Esophagus squamous epithelium (tissue), 4 donors: ENCODE results near the gene GLRA3.

ENCODE experiments used
- CTCF ChIP-seq, 6 experiments: fragments of 450-650 bp in 4 of 6; fragments of 200-600 bp in 2 of 6; sonication (generic) in 2 of 6; IDR thresholded peaks; one replicate each; pipeline ENCODE4 v1.5.1; 2016 to 2019; ENCODE audit warnings: antibody characterized with exemption in 6 of 6, mild to moderate bottlenecking in 4 of 6, moderate library complexity in 4 of 6
- POLR2A ChIP-seq, 4 donors: fragments of 450-650 bp; IDR thresholded peaks; one replicate each; pipeline ENCODE4 v1.6.1; 2017; ENCODE audit warnings: antibody characterized with exemption in 4 of 4, mild to moderate bottlenecking in 4 of 4, moderate library complexity in 3 of 4

DNA sequence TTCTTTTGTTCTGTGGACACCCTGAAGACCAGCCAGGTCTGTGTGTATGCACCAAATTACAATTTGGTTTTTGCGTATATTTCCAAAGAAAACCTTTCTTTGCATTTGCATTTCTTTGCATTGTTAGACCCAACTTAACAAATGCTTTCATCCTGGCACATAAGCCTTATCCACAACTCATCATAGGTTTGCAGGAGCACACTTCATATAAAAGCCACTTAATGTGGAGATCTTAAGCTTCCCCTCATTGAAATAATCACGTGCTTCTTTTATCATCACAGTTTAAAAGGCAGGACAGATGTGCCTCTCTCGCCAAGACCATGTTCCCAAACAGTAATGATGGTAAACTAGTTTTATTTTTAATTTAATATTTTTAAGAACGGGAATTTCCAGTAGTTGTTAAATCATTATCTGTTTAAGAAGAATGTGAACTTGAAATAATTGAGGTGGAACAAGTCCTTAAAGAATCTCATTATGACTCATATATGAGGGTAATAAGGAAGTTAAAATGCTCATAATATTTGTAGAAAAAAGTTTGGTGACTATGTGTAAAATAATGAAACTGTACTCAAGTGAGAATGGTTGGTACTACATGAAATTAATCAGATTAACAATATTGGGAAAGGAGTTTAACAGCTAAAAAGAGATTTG lies 65.5 kb downstream of the GLRA3 start:
- no peak for TF ChIP-seq CTCF (IDR thresholded peaks at IDR 0.05)
- no peak for TF ChIP-seq POLR2A (IDR thresholded peaks at IDR 0.05)
